ENCODE measurements around the gene FBLN1. TPM values are rescaled to one million over a fixed set of nuclear protein-coding genes. Genes with fewer than 3 reads are reported as not detected.

FBLN1 gene
- total and polyA plus RNA-seq, 9 donors: 62.7 to 394 (median 189) TPM

GRCh38 chr22:45594123-45594941 lies 91.6 kb downstream of the FBLN1 start:
- Histone ChIP-seq H3K36me3 (no peaks in the 10 kb centered on the region), H3K4me3 (no peak overlapping the region), H3K27me3 (no peaks in the 10 kb centered on the region), H3K9me3 (no peaks in the 10 kb centered on the region), H3K27ac (no peak overlapping the region), H3K4me1 (ENCODE audit: insufficient read depth) (no peaks in the 10 kb centered on the region)
- no peak for TF ChIP-seq POLR2A (IDR thresholded peaks at IDR 0.05)
- TF ChIP-seq EP300 (IDR thresholded peaks at IDR 0.05): no peak
- TF ChIP-seq CTCF (IDR thresholded peaks at IDR 0.05): no peak
- WGBS, 3 donors: 78 to 90% (median 82%) methylated on average over 8 of the region's 8 CpGs
- intact Hi-C loops (cut with DNase I): no loop called here
- no peak for DNase-seq

DNA sequence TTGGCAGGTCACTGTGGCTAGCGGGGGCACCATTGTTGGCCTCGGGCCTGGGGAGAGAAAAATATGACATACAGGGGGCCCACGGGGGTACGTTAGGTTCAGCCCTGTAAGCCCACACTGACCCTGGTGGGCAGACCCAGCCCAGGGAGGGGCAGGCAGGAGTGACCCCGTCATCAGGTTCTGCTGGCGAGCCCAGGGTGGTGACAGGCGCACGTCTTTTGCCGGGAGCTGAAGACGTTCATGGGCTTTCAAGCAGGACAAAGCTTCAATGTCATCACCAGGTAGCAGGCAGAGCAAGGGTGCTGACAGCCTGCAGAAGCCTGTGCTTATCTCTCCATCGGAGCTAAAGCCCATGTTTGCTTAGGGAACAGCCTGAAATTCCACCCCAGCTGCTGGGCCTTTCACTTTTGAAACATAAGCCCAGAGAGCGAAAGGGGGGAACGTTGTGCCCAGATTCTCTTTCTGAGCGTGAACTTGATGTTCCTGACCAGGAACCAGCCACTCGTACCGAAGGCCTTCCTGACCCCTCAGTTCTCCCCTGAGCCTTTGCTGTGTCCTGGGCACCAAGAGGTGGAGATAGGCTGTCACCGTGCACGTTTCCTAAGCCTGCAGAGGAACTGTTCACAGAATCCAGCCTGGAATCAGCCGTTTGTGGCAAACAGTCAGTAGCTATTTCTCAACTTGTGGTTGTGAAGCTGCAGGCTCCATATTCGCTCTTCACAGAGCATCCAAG lies 94.9 kb downstream of the FBLN1 start:
- intact Hi-C loops (cut with DNase I): no loop called here
- Histone ChIP-seq H3K9me3 (no peaks in the 10 kb centered on the region), H3K4me1 (ENCODE audit: insufficient read depth) (no peaks in the 10 kb centered on the region), H3K27ac (no peak overlapping the region), H3K36me3 (no peaks in the 10 kb centered on the region), H3K27me3 (no peaks in the 10 kb centered on the region), H3K4me3 (no peak overlapping the region)
- TF ChIP-seq EP300 (IDR thresholded peaks at IDR 0.05): no peak
- no peak for TF ChIP-seq CTCF (IDR thresholded peaks at IDR 0.05)
- TF ChIP-seq POLR2A (IDR thresholded peaks at IDR 0.05): no peak
- 82 to 84% (median 83%) methylated on average over 20 of the region's 20 CpGs for WGBS, 3 donors
- DNase-seq: no peak

- Histone ChIP-seq H3K36me3 (no peaks in the 10 kb centered on the region), H3K27me3 (no peaks in the 10 kb centered on the region), H3K9me3 (no peaks in the 10 kb centered on the region), H3K27ac (no peak overlapping the region), H3K4me1 (ENCODE audit: insufficient read depth) (no peaks in the 10 kb centered on the region), H3K4me3 (no peak overlapping the region)
- intact Hi-C loops (cut with DNase I): no loop called here
- TF ChIP-seq EP300 (IDR thresholded peaks at IDR 0.05): no peak
- TF ChIP-seq CTCF (IDR thresholded peaks at IDR 0.05): no peak
- TF ChIP-seq POLR2A (IDR thresholded peaks at IDR 0.05): no peak
- WGBS, 3 donors: 88 to 97% (median 93%) methylated on average over 14 to 15 of the region's 15 CpGs
- DNase-seq: no peak
Observed at GRCh38 chr22:45598596-45599217, 96.0 kb downstream of the FBLN1 start.

GRCh38 chr22:45599836-45600577 lies 97.3 kb downstream of the FBLN1 start:
- no peaks in the 10 kb centered on the region for H3K36me3 ChIP-seq
- no peak overlapping the region for H3K4me3 ChIP-seq
- H3K27ac ChIP-seq: no peak overlapping the region
- intact Hi-C loops (cut with DNase I): no loop called here
- TF ChIP-seq POLR2A (IDR thresholded peaks at IDR 0.05) (no peak), EP300 (IDR thresholded peaks at IDR 0.05) (no peak), CTCF (IDR thresholded peaks at IDR 0.05) (no peak)
- no peaks in the 10 kb centered on the region for H3K9me3 ChIP-seq
- WGBS, 3 donors: 95 to 96% (median 95%) methylated on average over 22 of the region's 22 CpGs
- no peak for DNase-seq
- no peaks in the 10 kb centered on the region for H3K27me3 ChIP-seq
- no peaks in the 10 kb centered on the region for H3K4me1 ChIP-seq (ENCODE audit: insufficient read depth)
